Upper lobe of left lung (tissue), 4 donors: ENCODE measurements around the gene RBP5.

Source experiments
- EP300 ChIP-seq, 4 donors: sonication (generic); formaldehyde crosslinking; IDR thresholded peaks; one replicate each; pipeline ENCODE4 v1.5.1; 2017; ENCODE audit warnings: antibody characterized with exemption in 4 of 4, control low read depth in 2 of 4
- POLR2A ChIP-seq, 4 donors: fragments of 450-650 bp; IDR thresholded peaks; one replicate each; pipeline ENCODE4 v1.5.1; 2016 to 2017; ENCODE audit warnings: antibody characterized with exemption in 4 of 4, mild to moderate bottlenecking in 2 of 4
- POLR2AphosphoS5 ChIP-seq, 2 donors: sonication (generic); formaldehyde crosslinking; IDR thresholded peaks; one replicate each; pipeline ENCODE4 v1.5.1; 2017; ENCODE audit warnings: antibody characterized with exemption in 2 of 2
- TF ChIP-seq, protein P1 (sequence below), 6 experiments: fragments of 450-650 bp in 4 of 6; fragments of 200-600 bp in 2 of 6; sonication (generic) in 2 of 6; IDR thresholded peaks; one replicate each; pipeline ENCODE4 v1.5.1; 2016 to 2019; ENCODE audit warnings: antibody characterized with exemption in 6 of 6

DNA sequence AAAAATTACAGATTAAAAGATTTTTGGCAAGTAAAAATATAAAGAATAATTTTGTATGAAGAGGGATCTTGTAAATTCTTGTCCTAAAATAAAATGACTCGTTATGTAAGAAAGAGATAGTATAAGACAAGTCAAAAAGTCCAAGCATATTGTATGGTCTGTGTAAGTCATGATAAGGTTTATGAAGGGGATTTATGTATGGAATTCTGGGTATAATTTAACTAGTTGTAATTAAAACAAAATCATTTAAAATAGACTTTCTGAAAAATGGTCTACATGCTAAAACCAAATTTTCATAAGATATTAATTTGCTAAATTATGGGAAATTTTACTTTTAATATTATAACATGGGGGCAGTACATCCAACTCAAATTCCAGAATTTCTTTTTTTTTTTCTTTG, 43.2 kb upstream of the RBP5 start:
- TF ChIP-seq POLR2A (IDR thresholded peaks at IDR 0.05): no peak
- TF ChIP-seq, protein P1, sequence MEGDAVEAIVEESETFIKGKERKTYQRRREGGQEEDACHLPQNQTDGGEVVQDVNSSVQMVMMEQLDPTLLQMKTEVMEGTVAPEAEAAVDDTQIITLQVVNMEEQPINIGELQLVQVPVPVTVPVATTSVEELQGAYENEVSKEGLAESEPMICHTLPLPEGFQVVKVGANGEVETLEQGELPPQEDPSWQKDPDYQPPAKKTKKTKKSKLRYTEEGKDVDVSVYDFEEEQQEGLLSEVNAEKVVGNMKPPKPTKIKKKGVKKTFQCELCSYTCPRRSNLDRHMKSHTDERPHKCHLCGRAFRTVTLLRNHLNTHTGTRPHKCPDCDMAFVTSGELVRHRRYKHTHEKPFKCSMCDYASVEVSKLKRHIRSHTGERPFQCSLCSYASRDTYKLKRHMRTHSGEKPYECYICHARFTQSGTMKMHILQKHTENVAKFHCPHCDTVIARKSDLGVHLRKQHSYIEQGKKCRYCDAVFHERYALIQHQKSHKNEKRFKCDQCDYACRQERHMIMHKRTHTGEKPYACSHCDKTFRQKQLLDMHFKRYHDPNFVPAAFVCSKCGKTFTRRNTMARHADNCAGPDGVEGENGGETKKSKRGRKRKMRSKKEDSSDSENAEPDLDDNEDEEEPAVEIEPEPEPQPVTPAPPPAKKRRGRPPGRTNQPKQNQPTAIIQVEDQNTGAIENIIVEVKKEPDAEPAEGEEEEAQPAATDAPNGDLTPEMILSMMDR (IDR thresholded peaks at IDR 0.05): no peak
- no peak for TF ChIP-seq EP300 (IDR thresholded peaks at IDR 0.05)
- TF ChIP-seq POLR2AphosphoS5 (IDR thresholded peaks at IDR 0.05): no peak
